ENCODE results near the gene RAB7B. TPM values are rescaled to one million over a fixed set of nuclear protein-coding genes. Genes with fewer than 3 reads are reported as not detected.
A peak's percentile ranks its signal among the peaks of the same experiment; 100 is the strongest.

Gene RAB7B
- total and polyA plus RNA-seq, 9 of the 15 experiments (the other 6 are each of a cell fraction or from before 2014, with no cell fraction given), result 0.03 to 0.29 (median 0.07) TPM; not detected in 4

- TF ChIP-seq ZBTB40 (IDR thresholded peaks at IDR 0.05), result no peak
- 0 out of 2 replicates have a peak, but pooled peaks have one; percentile 7 for TF ChIP-seq ZBTB40 (CRISPR knock-in tag; IDR thresholded peaks at IDR 0.05)
- no peak for TF ChIP-seq RFX1 (IDR thresholded peaks at IDR 0.05)
- TF ChIP-seq TSC22D4 (tag; IDR thresholded peaks at IDR 0.05), result 0 out of 2 replicates have a peak, but pooled peaks have one; percentile 88
- TF ChIP-seq MYBL2 (IDR thresholded peaks at IDR 0.05; ENCODE audit: low read depth), result peak; percentile 9; the same call in 1 of the 2 replicates
- no peak for TF ChIP-seq MYBL2 (CRISPR knock-in tag; IDR thresholded peaks at IDR 0.05; ENCODE audit: borderline replicate concordance)
- 0 out of 4 replicates have a peak, but pooled peaks of 1 of the 2 experiments have one; percentile 12 for TF ChIP-seq KDM1A (IDR thresholded peaks at IDR 0.05)
- 0 out of 4 replicates have a peak, but pooled peaks have one; percentile 43 to 47 for TF ChIP-seq HDAC1 (IDR thresholded peaks at IDR 0.05)
- TF ChIP-seq GABPB1 (CRISPR knock-in tag; IDR thresholded peaks at IDR 0.05), result no peak
- TF ChIP-seq SNIP1 (IDR thresholded peaks at IDR 0.05; ENCODE audit: low read depth), result 0 out of 2 replicates have a peak, but pooled peaks have one; percentile 6
- TF ChIP-seq NFYB (IDR thresholded peaks at IDR 0.05; ENCODE audit: extremely low read depth, insufficient read length), result no peak
- no peak for TF ChIP-seq CREB5 (CRISPR knock-in tag; IDR thresholded peaks at IDR 0.05)
- peak; percentile 43; the same call in 1 of the 2 replicates for TF ChIP-seq NKRF (IDR thresholded peaks at IDR 0.05; ENCODE audit: borderline replicate concordance)
Measured at GRCh38 chr1:206003854-206004800, 932 bp upstream of the RAB7B start (continued).
